ENCODE results near the gene PLEKHH1. TPM values are rescaled to one million over a fixed set of nuclear protein-coding genes. Genes with fewer than 3 reads are reported as not detected.
A peak's percentile ranks its signal among the peaks of the same experiment; 100 is the strongest.

Gene PLEKHH1
- total and polyA plus RNA-seq, 2 experiments from 2014 or later = 14.7 to 33.9 TPM

GRCh38 chr14:67580336-67581171 lies 47.5 kb downstream of the PLEKHH1 start:
- Mint-ChIP-seq H3K9me3 (no peaks in the 10 kb centered on the region), H3K27me3 (ENCODE audit: insufficient read depth, low read depth, poor library complexity) (peaks cover 1% of the 10 kb centered on the region), H3K36me3 (ENCODE audit: low read depth) (peaks cover 23% of the 10 kb centered on the region), H3K4me3 (no peak overlapping the region), H3K27ac (no peak overlapping the region), H3K4me1 (no peaks in the 10 kb centered on the region; the same call in 2 of the 3 replicates)
- no peak for TF ChIP-seq JUNB (IDR thresholded peaks at IDR 0.05; ENCODE audit: unreplicated experiment)
- peak in 1 of 2 experiments; percentile 18; a peak in 1 of 4 replicates for TF ChIP-seq CTCF (conservative IDR thresholded peaks at IDR 0.05; ENCODE audit: low read depth in 2 of 2)
- DNase-seq (ENCODE audit: low spot score) = no peak
- no peaks in the 10 kb centered on the region for H3K9me2 ChIP-seq (ENCODE audit: insufficient read depth)
- no peak overlapping the region for H3K27ac ChIP-seq (ENCODE audit: low read depth)
- H3K36me3 ChIP-seq (ENCODE audit: insufficient read depth) = no peaks in the 10 kb centered on the region; the same call in 1 of the 2 replicates
- no peaks in the 10 kb centered on the region for H3F3A ChIP-seq (replicated peaks; ENCODE audit: low read depth)
- H3K79me2 ChIP-seq (replicated peaks; ENCODE audit: insufficient read depth) = no peaks in the 10 kb centered on the region
- H4K20me1 ChIP-seq (replicated peaks; ENCODE audit: insufficient read depth) = no peaks in the 10 kb centered on the region; the same call in 1 of the 2 replicates
- no peak overlapping the region for H3K4me2 ChIP-seq
- H3K4me1 ChIP-seq (ENCODE audit: insufficient read depth) = no peaks in the 10 kb centered on the region
- H2AFZ ChIP-seq = no peak overlapping the region
- no peak for ATAC-seq
- no peak overlapping the region for H3K4me3 ChIP-seq
- H3K27me3 ChIP-seq (ENCODE audit: insufficient read depth) = no peaks in the 10 kb centered on the region

GRCh38 chr14:67581643-67582042 lies 48.6 kb downstream of the PLEKHH1 start:
- H3K9me2 ChIP-seq (ENCODE audit: insufficient read depth) = no peaks in the 10 kb centered on the region
- H3F3A ChIP-seq (replicated peaks; ENCODE audit: low read depth) = no peaks in the 10 kb centered on the region
- DNase-seq (ENCODE audit: low spot score) (no peak), ATAC-seq (no peak)
- no peak overlapping the region for H3K4me3 ChIP-seq
- H3K4me1 ChIP-seq (ENCODE audit: insufficient read depth) = no peaks in the 10 kb centered on the region
- H3K27me3 ChIP-seq (ENCODE audit: insufficient read depth) = no peaks in the 10 kb centered on the region
- H2AFZ ChIP-seq = no peak overlapping the region
- Mint-ChIP-seq H3K27ac (no peak overlapping the region), H3K4me1 (no peaks in the 10 kb centered on the region), H3K9me3 (no peaks in the 10 kb centered on the region), H3K4me3 (no peak overlapping the region), H3K27me3 (ENCODE audit: insufficient read depth, low read depth, poor library complexity) (peaks cover 1% of the 10 kb centered on the region), H3K36me3 (ENCODE audit: low read depth) (peaks cover 15% of the 10 kb centered on the region; the same call in 1 of the 3 replicates)
- H4K20me1 ChIP-seq (replicated peaks; ENCODE audit: insufficient read depth) = no peaks in the 10 kb centered on the region; the same call in none of the 2 replicates
- no peaks in the 10 kb centered on the region for H3K79me2 ChIP-seq (replicated peaks; ENCODE audit: insufficient read depth)
- no peak overlapping the region for H3K27ac ChIP-seq (ENCODE audit: low read depth)
- H3K36me3 ChIP-seq (ENCODE audit: insufficient read depth) = no peaks in the 10 kb centered on the region; the same call in 1 of the 2 replicates
- H3K4me2 ChIP-seq = no peak overlapping the region
- TF ChIP-seq CTCF (conservative IDR thresholded peaks at IDR 0.05; ENCODE audit: low read depth in 2 of 2) (no peak), STAT1 (IDR thresholded peaks at IDR 0.05; ENCODE audit: unreplicated experiment) (no peak), EZH2phosphoT487 (IDR thresholded peaks at IDR 0.05; ENCODE audit: unreplicated experiment) (no peak), CREB1 (CRISPR knock-in tag; IDR thresholded peaks at IDR 0.05; ENCODE audit: low read depth) (no peak), NANOG (IDR thresholded peaks at IDR 0.05; ENCODE audit: borderline replicate concordance) (no peak), ZNF462 (CRISPR knock-in tag; IDR thresholded peaks at IDR 0.05) (no peak), EZH2 (IDR thresholded peaks at IDR 0.05; ENCODE audit: low read depth, unreplicated experiment) (no peak), ETS1 (IDR thresholded peaks at IDR 0.05) (no peak)

Measured in GM23338 (cell line).